Kidney (tissue), 14 donors: ENCODE measurements around the gene PFKFB3. TPM values are rescaled to one million over a fixed set of nuclear protein-coding genes. Genes with fewer than 3 reads are reported as not detected.
A peak's percentile ranks its signal among the peaks of the same experiment; 100 is the strongest.
"Not testable (repeated sequence)": the region's sequence is repeated elsewhere in the genome, so short reads cannot be mapped to it uniquely, and the experiment has no call there.

Source experiments
- DNase-seq, 5 donors: peaks; one replicate each; pipeline ENCODE4 v3.0.0-alpha.2; 2013 to 2020
- FAIRE-seq: peaks from 2 replicates; lab custom pipeline; 2012; peaks lifted over from hg19 to GRCh38; lab: Jason Lieb, UNC
- H3K27ac ChIP-seq, 2 donors: one replicate each; pipeline ENCODE4 v1.7.0; 2013; ENCODE audit warnings: low read depth in 2 of 2, low read length in 2 of 2, inconsistent platforms in 1 of 2
- H3K27me3 ChIP-seq: one replicate; pipeline ENCODE4 v1.7.1; 2013; ENCODE audit warnings: low read length, inconsistent platforms; ENCODE audit not compliant: control insufficient read depth, insufficient read depth
- H3K36me3 ChIP-seq, 3 donors: one replicate each; pipeline versions ENCODE4 v1.7.0 to v1.7.1; 2013; ENCODE audit warnings: low read length in 3 of 3, control low read depth in 1 of 3, inconsistent platforms in 1 of 3; ENCODE audit not compliant: insufficient read depth in 3 of 3, control insufficient read depth in 2 of 3
- H3K4me1 ChIP-seq, 3 donors: one replicate each; pipeline versions ENCODE4 v1.7.0 to v1.7.1; 2013; ENCODE audit warnings: low read length in 3 of 3, inconsistent platforms in 1 of 3, low read depth in 1 of 3; ENCODE audit not compliant: control insufficient read depth in 2 of 3, insufficient read depth in 2 of 3
- H3K4me3 ChIP-seq, 3 donors: one replicate each; pipeline versions ENCODE4 v1.7.0 to v1.8.1; 2013; ENCODE audit warnings: low read length in 3 of 3, control low read depth in 1 of 3, inconsistent platforms in 1 of 3
- H3K9ac ChIP-seq, 3 donors: one replicate each; pipeline versions ENCODE4 v1.7.0 to v1.7.1; 2013; ENCODE audit warnings: low read length in 3 of 3, control low read depth in 1 of 3, inconsistent platforms in 1 of 3
- H3K9me3 ChIP-seq, 3 donors: one replicate each; pipeline versions ENCODE4 v1.7.0 to v1.7.1; 2013; ENCODE audit warnings: low read length in 3 of 3, control low read depth in 1 of 3, inconsistent platforms in 1 of 3; ENCODE audit not compliant: control insufficient read depth in 2 of 3, insufficient read depth in 1 of 3
- intact Hi-C: fragments of 100-400 bp; cut with DNase I; formaldehyde crosslinking; loops from one replicate; pipeline ENCODE4 v1.11.1; 2022
- polyA plus RNA-seq: library from polyadenylated mRNA; stranded (reverse); fragments of 350-450 nt; fragmentation: Illumina TruSeq; extraction: RNeasy Lipid Tissue Mini Kit (QIAGEN cat#74804); gene quantifications from one replicate; pipeline ENCODE4 v1.2.3, GENCODE V29; 2014; ENCODE audit warnings: low read depth, low replicate concordance; ENCODE audit not compliant: insufficient read depth
- total RNA-seq: library from RNA; stranded (reverse); fragmentation: NEBNext Ultra II Directional; extraction: Animal tissue kit (Norgen Biotek cat#: 25700); gene quantifications from one replicate; pipeline ENCODE4 v1.2.1, GENCODE V29; 2021
- TF ChIP-seq, protein P1 (sequence below): IDR thresholded peaks from 3 replicates; pipeline ENCODE4 v1.5.1; 2012; ENCODE audit warnings: mild to moderate bottlenecking, moderate library complexity, borderline replicate concordance; ENCODE audit not compliant: insufficient read depth; ENCODE audit errors: extremely low read depth
- donor health status: control.
- donor health status: control.
- donor health status: control.
- donor health status: control.
- donor health status: control.
- donor health status: DM: yes; HTN: yes; CAD: no.
- donor health status: Normal renal cell carcinoma (clear cell type).

PFKFB3 gene
- total and polyA plus RNA-seq, 2 donors from 2014 or later = 34.9 to 141 TPM

DNA sequence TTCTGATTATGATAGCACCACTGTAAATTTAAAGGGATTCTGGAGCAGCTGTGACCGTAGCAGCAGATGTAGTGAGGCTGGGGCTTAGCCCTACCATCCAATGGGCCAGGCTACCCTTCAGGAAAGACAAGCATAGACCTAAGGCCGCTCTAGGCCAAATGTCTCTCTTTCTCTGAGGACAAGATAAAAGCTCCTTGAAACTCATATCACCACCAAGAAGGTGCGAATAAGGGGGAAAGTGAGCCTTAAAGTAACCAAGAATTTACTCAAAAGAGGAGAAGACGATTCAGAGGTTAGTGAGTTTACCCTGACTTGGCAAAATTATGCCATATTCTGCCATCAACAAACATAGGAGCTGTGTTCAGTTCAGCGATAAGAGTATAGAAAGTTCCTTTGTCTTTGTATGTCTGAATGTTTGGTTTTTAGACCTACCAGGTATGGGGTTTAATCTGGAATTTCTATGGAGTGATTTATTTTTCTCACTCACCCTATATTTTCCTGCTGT lies 79.8 kb downstream of the PFKFB3 start:
- FAIRE-seq = no peak

DNA sequence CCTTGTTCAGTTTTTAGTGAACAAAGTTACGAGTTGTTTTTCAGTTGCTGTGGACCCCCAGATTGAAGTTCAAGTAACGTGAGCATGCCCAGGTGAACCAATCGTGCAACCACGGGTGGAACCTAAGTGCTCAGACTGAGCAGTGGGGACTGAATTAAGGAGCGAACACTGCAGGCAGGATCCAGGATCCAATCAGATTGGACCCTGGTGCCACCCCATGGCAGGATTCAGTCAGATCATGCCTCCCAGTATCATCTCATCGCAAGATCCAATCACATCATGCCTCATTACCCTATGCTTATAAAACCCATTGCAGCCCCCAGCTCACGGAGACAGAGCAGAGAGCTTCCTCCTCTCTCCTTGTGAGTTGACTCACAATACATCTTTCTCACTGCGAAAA lies 80.9 kb downstream of the PFKFB3 start:
- no peak for DNase-seq
- no peak overlapping the region for H3K4me3 ChIP-seq
- no peaks in the 10 kb centered on the region for H3K36me3 ChIP-seq
- H3K4me1 ChIP-seq = peaks cover 0 to 8% (median 2%) of the 10 kb centered on the region in 3 donors
- no peaks in the 10 kb centered on the region for H3K27me3 ChIP-seq
- FAIRE-seq = no peak
- H3K9ac ChIP-seq = no peak overlapping the region
- no peak overlapping the region for H3K27ac ChIP-seq
- no peaks in the 10 kb centered on the region for H3K9me3 ChIP-seq
- intact Hi-C loops = no loop called here
- TF ChIP-seq, protein P1, sequence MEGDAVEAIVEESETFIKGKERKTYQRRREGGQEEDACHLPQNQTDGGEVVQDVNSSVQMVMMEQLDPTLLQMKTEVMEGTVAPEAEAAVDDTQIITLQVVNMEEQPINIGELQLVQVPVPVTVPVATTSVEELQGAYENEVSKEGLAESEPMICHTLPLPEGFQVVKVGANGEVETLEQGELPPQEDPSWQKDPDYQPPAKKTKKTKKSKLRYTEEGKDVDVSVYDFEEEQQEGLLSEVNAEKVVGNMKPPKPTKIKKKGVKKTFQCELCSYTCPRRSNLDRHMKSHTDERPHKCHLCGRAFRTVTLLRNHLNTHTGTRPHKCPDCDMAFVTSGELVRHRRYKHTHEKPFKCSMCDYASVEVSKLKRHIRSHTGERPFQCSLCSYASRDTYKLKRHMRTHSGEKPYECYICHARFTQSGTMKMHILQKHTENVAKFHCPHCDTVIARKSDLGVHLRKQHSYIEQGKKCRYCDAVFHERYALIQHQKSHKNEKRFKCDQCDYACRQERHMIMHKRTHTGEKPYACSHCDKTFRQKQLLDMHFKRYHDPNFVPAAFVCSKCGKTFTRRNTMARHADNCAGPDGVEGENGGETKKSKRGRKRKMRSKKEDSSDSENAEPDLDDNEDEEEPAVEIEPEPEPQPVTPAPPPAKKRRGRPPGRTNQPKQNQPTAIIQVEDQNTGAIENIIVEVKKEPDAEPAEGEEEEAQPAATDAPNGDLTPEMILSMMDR = no peak

More for the DNA sequence above, 79.8 kb downstream of the PFKFB3 start:
- intact Hi-C loops = no loop called here
- no peaks in the 10 kb centered on the region for H3K27me3 ChIP-seq
- TF ChIP-seq, protein P1 = no peak
- H3K36me3 ChIP-seq = no peaks in the 10 kb centered on the region
- H3K4me1 ChIP-seq = peaks cover 0 to 8% (median 5%) of the 10 kb centered on the region in 3 donors
- H3K9ac ChIP-seq = no peak overlapping the region
- H3K4me3 ChIP-seq = no peak overlapping the region
- no peaks in the 10 kb centered on the region for H3K9me3 ChIP-seq
- H3K27ac ChIP-seq = no peak overlapping the region
- DNase-seq = no peak

DNA sequence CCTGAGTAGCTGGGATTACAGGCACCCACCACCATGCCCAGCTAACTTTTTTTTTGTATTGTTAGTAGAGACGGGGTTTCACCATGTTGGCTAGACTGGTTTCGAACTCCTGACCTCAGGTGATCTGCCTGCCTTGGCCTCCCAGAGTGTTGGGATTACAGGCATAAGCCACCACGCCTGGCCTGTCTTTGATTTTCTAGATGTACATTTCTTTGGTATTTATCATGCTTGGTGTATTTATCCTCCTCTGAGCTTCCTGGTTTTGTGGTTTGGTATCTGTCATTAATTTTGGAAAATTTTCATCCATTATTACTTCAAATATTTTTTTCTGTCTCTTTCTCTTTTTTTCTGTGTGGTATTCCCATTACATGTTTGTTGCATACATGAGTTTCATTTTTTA lies 87.9 kb downstream of the PFKFB3 start:
- intact Hi-C loops, H3K9me3 ChIP-seq, FAIRE-seq, H3K4me1 ChIP-seq, H3K36me3 ChIP-seq, H3K27me3 ChIP-seq, H3K4me3 ChIP-seq, H3K27ac ChIP-seq, DNase-seq, H3K9ac ChIP-seq: not testable (repeated sequence)

DNA sequence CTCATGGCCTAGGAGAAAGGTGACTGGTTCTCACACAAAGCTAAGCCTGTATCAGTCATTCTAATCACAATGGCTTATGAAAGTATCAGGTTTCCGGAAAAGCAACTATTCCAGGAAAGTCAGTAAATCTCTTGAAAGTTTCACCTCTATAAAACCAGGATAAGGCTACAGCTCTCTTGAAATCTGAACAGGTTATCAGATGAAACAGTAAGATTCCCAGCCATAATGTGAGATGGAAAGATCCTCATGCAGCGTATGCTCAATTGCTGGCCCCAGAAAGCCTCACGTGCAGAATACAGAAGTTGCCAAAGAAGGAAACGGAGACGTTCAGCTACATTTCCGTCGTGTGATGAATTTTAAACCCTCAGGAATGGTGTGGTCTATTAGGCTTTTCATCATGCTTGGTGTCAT lies 90.0 kb downstream of the PFKFB3 start:
- H3K9me3 ChIP-seq = no peaks in the 10 kb centered on the region
- no peak for FAIRE-seq
- TF ChIP-seq, protein P1 = no peak
- H3K27ac ChIP-seq = peak overlapping the region in 1 of 2 donors; percentile 45
- H3K4me1 ChIP-seq = peaks cover 0 to 12% (median 10%) of the 10 kb centered on the region in 3 donors
- intact Hi-C loops = no loop called here
- no peak overlapping the region for H3K9ac ChIP-seq
- peak in 2 of 5 donors; percentile 75 to 87 for DNase-seq
- no peaks in the 10 kb centered on the region for H3K36me3 ChIP-seq
- no peaks in the 10 kb centered on the region for H3K27me3 ChIP-seq
- no peak overlapping the region for H3K4me3 ChIP-seq

DNA sequence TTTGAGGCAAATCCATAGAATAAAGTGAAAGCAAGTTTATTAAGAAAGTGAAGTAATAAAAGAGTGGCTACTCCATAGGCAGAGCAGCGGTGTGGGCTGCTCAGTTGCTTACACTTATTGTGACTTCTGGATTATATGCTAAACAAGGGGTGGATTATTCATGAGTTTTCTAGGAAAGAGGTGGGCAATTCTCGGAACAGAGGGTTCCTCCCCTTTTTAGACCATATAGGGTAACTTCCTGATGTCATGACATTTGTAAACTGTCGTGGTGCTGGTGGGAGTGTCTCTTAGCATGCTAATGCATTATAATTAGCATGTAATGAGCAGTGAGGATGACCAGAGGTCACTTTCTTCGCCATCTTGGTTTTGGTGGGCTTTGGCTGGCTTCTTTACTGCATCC lies 93.7 kb downstream of the PFKFB3 start:
- H3K27ac ChIP-seq = peak overlapping the region in 1 of 2 donors; percentile 38
- intact Hi-C loops = not testable (repeated sequence)

More for the DNA sequence above, 93.7 kb downstream of the PFKFB3 start:
- not testable (repeated sequence) for FAIRE-seq, H3K9ac ChIP-seq, H3K4me3 ChIP-seq, H3K9me3 ChIP-seq, H3K27me3 ChIP-seq, H3K36me3 ChIP-seq
- peak in 1 of 5 donors; percentile 53 for DNase-seq
- H3K4me1 ChIP-seq = peaks cover 0 to 14% (median 13%) of the 10 kb centered on the region in 3 donors
